Measurements from ENCODE around the gene NHS.
"Not testable (repeated sequence)": the region's sequence is repeated elsewhere in the genome, so short reads cannot be mapped to it uniquely, and the experiment has no call there.

The NHS gene

DNA sequence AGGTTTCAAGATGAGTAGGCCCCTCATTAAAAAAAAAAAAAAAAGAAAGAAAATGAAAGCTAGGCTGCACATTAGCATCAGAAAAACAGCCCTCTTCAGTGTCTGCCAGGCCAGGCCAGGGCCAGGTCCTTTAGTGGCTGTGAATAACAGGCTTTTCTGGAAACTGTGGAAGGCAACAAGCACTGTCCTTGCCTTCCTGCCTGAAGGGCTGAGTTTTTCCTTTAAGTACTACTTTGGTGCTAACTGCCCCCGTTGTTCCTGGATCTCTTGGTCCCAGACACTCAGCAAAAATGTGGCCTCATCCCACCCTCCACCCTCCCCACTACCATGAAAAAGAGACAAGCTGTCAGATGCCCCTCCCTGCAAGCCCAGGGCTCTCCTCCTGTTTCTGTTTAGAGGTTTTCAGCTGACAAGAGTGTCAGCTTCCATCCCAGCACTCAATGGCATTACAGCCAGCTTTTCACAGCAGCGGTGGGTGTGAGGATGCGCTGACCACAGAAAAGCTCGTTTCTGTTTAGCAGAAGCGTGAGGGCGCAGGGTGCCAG is 174.2 kb downstream of the NHS start:
- no peak for DNase-seq (ENCODE audit: low read depth, low spot score)

- DNase-seq (ENCODE audit: low read depth, low spot score) = no peak
These were observed 175.0 kb downstream of the NHS start for GRCh38 chrX:17550011-17550410.

- DNase-seq (ENCODE audit: low read depth, low spot score) = no peak
These were observed 177.1 kb downstream of the NHS start for GRCh38 chrX:17552044-17552650.

DNA sequence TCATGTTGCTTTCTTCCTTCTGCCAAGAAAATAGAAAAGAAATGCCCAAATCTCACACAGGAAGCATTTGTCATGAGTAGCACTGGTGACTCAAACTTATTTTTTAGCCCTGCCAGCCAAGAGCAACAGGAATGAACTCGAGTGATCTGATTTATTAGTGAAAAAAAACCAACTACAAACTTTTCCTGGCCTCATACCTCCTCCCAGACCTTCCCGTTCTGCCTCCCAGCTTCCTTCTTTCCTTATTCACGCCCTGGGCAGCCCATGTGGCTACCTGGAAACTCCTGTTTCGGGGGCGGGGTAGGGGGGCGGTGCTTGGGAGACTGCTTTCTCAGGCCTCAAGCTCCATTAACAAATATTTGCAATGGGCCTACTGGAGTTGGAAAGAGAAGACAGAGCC is 178.5 kb downstream of the NHS start:
- DNase-seq (ENCODE audit: low read depth, low spot score) = no peak

DNA sequence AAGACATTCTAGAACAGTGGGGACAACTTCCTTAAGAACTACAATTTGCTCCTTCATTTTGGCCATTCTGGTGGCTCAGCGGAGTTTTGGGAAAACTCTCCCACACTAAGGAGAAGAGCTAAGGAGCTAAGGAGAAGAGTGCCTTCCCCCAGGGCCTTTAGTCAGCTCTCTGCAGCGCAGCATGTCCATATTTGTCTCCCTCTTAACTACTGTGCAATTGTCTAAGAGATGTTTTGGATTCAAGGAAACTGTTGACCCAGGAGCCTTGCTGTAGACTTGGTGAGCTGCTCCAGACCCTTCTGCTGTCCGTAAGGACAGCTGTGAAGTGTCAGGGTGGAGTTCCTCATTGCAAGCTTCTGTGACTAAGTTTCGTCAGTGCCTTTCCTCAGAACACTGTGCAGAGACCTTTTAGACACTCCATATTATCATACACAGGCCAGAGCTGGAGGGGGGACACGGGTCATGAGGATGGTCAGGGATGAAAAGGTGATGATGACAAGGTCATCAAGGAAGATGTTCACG is 179.0 kb downstream of the NHS start:
- DNase-seq (ENCODE audit: low read depth, low spot score) = no peak

DNA sequence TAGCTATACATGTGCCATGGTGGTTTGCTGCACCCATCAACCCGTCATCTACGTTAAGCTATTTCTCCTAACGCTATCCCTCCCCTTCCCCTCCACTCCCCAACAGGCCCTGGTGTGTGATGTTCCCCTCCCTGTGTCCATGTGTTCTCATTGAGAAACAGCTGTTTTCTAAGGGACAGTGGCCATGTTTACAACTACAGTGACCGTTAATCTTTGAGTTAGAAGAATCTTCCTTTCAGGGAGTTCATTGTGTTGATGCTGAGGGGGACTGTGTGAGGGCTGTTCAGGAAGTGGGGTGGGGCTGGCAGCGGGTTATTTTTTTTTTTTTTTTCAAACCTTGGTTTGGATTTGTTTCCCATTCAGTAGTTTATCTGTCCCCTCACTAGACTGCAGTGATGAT is 179.9 kb downstream of the NHS start:
- DNase-seq (ENCODE audit: low read depth, low spot score) = no peak

DNA sequence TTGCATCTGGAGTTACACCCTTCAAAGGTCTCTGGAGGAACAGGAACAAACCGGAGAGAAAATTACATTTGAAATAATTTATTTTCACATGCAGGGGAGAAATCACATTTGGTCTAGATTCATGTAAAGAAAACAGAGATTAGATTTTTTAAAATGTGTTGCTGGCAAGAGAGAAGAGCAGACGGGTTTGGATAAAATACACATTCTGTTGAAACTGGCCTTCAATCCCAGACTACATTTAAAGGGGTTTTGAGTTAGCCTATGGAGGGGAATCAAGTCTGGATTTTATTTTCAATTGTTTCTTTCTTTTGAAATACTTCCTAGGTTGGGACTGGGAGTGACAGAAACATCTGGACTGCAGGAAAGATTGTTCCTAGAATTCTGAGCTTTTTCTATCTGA is 180.8 kb downstream of the NHS start:
- DNase-seq (ENCODE audit: low read depth, low spot score) = no peak

GRCh38 chrX:17559728-17560379 is 184.9 kb downstream of the NHS start:
- no peak for DNase-seq (ENCODE audit: low read depth, low spot score)

- DNase-seq (ENCODE audit: low read depth, low spot score) = no peak
These were observed 185.4 kb downstream of the NHS start for GRCh38 chrX:17560385-17560784.

- no peak for DNase-seq (ENCODE audit: low read depth, low spot score)
These were observed 188.1 kb downstream of the NHS start for GRCh38 chrX:17563076-17563475.

GRCh38 chrX:17563515-17563914 is 188.5 kb downstream of the NHS start:
- no peak for DNase-seq (ENCODE audit: low read depth, low spot score)

- DNase-seq (ENCODE audit: low read depth, low spot score) = no peak
These were observed 189.8 kb downstream of the NHS start for GRCh38 chrX:17564689-17565409.

GRCh38 chrX:17566740-17567139 is 191.7 kb downstream of the NHS start:
- no peak for DNase-seq (ENCODE audit: low read depth, low spot score)

GRCh38 chrX:17567187-17567586 is 192.2 kb downstream of the NHS start:
- no peak for DNase-seq (ENCODE audit: low read depth, low spot score)

DNA sequence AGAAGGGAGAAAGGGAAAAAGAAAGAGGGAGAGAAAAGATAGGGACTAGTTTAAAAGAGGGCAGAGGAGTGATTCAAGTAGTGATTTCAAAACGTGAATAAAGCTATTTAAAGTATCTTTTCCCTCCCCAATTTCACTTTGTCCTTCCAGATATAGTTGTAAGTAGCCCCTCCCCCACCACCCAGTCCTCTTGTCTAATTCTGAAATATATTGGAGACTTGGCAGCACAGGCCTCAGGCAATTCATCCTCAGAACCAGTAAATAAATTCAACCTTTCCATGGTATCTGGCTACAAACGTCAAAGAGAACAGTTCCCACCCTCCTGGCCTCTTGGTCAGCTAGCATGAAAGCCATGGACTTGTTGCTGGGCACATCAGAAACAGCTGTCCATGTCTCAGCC is 192.8 kb downstream of the NHS start:
- no peak for DNase-seq (ENCODE audit: low read depth, low spot score)

DNA sequence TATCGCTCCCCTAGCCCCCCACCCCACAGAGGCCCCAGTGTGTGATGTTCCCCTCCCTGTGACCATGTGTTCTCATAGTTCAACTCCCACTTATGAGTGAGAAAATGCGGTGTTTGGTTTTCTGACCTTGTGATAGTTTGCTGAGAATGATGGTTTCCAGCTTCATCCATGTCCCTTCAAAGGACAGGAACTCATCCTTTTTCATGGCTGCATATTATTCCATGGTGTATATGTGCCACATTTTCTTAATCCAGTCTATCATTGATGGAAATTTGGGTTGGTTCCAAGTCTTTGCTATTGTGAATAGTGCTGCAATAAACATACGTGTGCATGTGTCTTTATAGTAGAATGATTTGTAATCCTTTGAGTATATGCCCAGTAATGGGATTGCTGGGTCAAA is 193.8 kb downstream of the NHS start:
- DNase-seq (ENCODE audit: low read depth, low spot score) = not testable (repeated sequence)

GRCh38 chrX:17579026-17579425 is 204.0 kb downstream of the NHS start:
- DNase-seq (ENCODE audit: low read depth, low spot score) = no peak

DNA sequence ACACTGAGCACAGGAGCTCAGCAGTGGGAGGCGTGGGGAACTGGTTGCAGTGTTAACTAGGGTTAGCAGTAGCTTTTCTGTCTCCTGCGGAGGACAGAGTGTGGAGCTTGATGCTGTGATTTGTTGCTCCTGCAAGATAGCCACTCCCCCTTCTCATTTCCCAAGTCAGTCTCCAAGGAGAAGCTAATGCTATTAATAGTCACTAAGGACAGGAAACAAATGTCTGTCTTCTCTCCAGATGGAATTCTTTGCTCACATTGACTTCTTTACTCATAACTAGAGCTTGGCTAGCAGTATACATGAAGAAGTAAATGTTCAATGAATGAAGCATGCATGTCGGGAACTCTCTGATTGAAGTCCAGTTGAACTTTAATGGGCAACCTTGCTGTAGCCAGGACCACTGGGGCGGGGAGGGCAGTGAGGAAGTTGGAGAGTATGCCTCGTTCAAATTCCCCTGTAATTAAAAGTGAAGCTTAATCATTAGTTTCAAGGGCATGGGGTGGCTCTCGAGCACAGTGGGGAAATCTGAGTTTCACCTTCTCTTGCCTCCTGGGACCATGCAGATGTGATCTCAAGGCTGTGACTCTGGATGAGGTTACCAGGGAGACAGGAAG is 205.6 kb downstream of the NHS start:
- DNase-seq (ENCODE audit: low read depth, low spot score) = no peak

DNA sequence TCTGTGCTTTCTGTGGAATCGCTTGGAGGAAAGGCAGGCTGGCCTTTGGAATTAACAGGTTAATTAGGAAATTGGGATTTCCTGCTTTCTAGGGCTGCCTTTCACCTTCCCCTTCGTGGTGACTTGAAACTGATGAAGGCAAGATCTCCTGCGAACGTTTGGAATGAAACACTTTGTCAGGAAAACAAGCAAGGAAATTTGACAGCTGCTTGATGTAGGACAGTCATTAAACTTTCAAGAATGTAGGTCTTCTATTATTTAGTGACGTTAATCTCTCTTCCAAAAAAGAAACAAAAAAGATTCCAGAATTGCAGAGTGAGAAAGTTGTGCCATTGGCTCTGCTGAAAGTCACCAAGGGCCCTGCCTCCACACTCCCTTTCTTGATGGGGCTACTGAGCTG is 206.6 kb downstream of the NHS start:
- no peak for DNase-seq (ENCODE audit: low read depth, low spot score)

DNA sequence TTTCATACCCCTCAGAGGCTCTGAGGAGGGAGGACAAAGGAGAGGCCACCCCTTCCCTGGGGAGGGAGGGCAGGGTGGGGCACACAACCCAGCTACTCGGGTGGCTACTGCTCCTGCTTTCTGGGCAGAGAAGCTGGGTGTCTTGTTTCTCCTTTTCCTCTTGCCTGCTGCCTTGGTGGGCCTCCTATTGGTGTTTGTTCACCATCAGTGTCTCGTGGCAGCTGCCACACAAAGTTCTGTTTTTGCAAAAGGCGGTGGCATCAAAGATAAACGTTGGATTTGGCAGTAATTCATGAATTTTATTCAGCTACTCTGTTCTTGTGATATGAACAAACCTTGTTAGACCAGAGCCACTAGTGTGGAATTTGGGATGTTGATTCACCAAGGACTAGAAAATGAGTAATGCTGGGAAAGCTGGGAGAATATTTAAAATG is 209.3 kb downstream of the NHS start:
- no peak for DNase-seq (ENCODE audit: low read depth, low spot score)

DNA sequence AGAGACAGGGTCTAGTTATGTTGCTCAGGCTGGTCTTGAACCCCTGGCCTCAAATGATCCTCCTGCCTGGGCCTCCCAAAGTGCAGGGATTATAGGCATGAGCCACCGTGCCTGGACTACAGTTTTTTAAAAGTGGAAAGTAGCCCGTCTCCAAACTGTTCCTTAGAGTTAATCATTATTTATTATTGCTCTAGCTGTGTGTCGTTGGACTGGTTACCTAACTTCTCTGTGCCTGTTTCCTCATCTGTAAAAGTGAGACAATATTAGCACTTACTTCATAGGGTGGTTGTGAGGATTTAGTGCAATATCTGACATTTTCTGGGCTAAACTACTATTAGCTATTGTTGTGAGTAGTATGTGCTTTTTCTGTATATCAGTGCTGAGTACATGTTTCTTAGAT is 210.0 kb downstream of the NHS start:
- DNase-seq (ENCODE audit: low read depth, low spot score) = no peak

DNA sequence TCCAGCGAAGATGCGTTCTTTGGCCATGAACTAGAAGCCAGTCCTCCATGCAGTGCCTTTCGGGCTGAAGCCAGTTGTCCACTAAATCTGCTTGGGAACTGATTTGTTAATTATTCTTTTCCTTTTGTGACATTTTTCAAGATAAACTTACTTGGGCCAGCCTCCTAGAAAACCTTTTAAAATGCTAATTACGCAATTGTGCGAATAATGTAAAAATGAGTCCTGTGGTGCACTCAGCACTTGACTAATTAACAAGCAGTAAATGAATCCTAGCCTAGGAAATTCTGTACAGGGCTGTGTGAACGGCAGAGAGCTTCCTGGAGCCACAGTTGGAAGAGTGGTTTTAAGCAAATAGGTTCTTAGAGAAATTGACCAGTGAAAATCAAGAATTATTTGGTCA is 212.4 kb downstream of the NHS start:
- DNase-seq (ENCODE audit: low read depth, low spot score) = no peak

Measured in activated naive CD8-positive, alpha-beta T cell treated with anti-CD3 and anti-CD28 coated beads, Interleukin-2, amount 50 U/mL, for 16 hours (primary cell).